ENCODE measurements around the gene NAA80. TPM values are rescaled to one million over a fixed set of nuclear protein-coding genes. Genes with fewer than 3 reads are reported as not detected.

The NAA80 gene
- total and polyA plus RNA-seq, 2 of the 13 experiments (the other 11 are each of a cell fraction or from before 2014, with no cell fraction given) = 3.4 to 8.7 TPM

DNA sequence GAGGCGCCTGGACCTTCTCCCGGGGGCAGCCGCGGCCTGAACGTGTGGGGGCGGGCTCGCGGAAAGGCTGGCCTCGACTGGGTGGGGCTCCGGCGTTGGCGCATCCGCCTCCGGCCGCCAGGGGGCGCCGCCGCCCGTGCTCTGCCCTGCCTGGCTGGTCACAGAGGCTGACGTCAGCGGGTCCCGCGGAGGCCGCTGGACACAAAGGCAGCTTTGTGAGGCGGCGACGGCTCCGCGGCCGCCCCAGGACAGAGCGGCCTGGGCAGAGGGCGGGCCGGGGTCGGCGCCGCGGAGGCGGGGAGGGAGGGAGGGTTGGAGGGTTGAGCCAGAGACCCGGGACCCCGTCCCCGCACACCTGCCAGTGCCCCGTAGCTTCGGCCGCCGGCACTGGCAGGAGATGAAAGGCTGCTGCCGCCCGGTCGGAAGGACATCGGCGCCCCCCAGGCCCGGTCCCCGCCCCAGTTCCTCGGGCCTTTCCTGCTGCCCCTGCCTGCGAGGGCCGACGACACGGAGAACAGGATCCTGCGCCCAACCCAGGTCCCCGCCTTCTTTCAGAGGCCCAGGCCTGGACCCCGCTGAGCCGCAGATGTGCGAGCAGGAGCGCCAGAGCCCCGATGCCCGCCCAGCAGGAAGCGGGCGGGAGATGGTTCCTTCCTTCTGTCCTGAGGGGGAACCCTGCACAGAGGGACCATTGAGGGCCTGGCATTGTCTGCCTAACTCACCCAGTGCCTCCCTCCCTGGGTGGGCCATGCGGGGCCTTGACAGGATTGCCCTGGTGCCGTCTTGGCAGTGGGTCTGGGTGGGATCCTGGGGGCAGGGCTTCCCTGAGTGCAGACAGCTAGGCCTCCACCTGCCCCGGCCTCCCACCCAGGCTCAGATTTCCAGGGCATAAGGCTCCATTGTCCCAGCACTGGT, 38.9 kb downstream of the NAA80 start (continued):
- TF ChIP-seq DR1 (CRISPR knock-in tag; IDR thresholded peaks at IDR 0.05) (0 out of 2 replicates have a peak, but pooled peaks have one; percentile 58), ZNF777 (CRISPR knock-in tag; IDR thresholded peaks at IDR 0.05) (peak; percentile 37), FOSL2 (CRISPR knock-in tag; IDR thresholded peaks at IDR 0.05) (no peak), KAT7 (CRISPR knock-in tag; IDR thresholded peaks at IDR 0.05; ENCODE audit: borderline replicate concordance) (no peak; the same call in 1 of the 2 replicates), ZNF205 (CRISPR knock-in tag; IDR thresholded peaks at IDR 0.05) (0 out of 2 replicates have a peak, but pooled peaks have one; percentile 71), CHD4 (IDR thresholded peaks at IDR 0.05; ENCODE audit: borderline replicate concordance, low read length) (no peak), CENPX (CRISPR knock-in tag; IDR thresholded peaks at IDR 0.05) (no peak), RAD51 (IDR thresholded peaks at IDR 0.05; ENCODE audit: borderline replicate concordance) (no peak), ZNF562 (CRISPR knock-in tag; IDR thresholded peaks at IDR 0.05; ENCODE audit: borderline replicate concordance) (no peak), ZNF530 (CRISPR knock-in tag; IDR thresholded peaks at IDR 0.05; ENCODE audit: low read depth) (no peak), ZNF33B (CRISPR knock-in tag; IDR thresholded peaks at IDR 0.05) (0 out of 2 replicates have a peak, but pooled peaks have one; percentile 13), ZNF510 (CRISPR knock-in tag; IDR thresholded peaks at IDR 0.05; ENCODE audit: low read depth) (no peak), JUND (CRISPR knock-in tag; IDR thresholded peaks at IDR 0.05) (peak; percentile 87)
- TF ChIP-seq, protein P1, sequence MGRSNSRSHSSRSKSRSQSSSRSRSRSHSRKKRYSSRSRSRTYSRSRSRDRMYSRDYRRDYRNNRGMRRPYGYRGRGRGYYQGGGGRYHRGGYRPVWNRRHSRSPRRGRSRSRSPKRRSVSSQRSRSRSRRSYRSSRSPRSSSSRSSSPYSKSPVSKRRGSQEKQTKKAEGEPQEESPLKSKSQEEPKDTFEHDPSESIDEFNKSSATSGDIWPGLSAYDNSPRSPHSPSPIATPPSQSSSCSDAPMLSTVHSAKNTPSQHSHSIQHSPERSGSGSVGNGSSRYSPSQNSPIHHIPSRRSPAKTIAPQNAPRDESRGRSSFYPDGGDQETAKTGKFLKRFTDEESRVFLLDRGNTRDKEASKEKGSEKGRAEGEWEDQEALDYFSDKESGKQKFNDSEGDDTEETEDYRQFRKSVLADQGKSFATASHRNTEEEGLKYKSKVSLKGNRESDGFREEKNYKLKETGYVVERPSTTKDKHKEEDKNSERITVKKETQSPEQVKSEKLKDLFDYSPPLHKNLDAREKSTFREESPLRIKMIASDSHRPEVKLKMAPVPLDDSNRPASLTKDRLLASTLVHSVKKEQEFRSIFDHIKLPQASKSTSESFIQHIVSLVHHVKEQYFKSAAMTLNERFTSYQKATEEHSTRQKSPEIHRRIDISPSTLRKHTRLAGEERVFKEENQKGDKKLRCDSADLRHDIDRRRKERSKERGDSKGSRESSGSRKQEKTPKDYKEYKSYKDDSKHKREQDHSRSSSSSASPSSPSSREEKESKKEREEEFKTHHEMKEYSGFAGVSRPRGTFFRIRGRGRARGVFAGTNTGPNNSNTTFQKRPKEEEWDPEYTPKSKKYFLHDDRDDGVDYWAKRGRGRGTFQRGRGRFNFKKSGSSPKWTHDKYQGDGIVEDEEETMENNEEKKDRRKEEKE (IDR thresholded peaks at IDR 0.05) = no peak
- TF ChIP-seq, protein P2, sequence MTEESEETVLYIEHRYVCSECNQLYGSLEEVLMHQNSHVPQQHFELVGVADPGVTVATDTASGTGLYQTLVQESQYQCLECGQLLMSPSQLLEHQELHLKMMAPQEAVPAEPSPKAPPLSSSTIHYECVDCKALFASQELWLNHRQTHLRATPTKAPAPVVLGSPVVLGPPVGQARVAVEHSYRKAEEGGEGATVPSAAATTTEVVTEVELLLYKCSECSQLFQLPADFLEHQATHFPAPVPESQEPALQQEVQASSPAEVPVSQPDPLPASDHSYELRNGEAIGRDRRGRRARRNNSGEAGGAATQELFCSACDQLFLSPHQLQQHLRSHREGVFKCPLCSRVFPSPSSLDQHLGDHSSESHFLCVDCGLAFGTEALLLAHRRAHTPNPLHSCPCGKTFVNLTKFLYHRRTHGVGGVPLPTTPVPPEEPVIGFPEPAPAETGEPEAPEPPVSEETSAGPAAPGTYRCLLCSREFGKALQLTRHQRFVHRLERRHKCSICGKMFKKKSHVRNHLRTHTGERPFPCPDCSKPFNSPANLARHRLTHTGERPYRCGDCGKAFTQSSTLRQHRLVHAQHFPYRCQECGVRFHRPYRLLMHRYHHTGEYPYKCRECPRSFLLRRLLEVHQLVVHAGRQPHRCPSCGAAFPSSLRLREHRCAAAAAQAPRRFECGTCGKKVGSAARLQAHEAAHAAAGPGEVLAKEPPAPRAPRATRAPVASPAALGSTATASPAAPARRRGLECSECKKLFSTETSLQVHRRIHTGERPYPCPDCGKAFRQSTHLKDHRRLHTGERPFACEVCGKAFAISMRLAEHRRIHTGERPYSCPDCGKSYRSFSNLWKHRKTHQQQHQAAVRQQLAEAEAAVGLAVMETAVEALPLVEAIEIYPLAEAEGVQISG (CRISPR knock-in tag; IDR thresholded peaks at IDR 0.05) = peak; percentile 94
- TF ChIP-seq, protein P3, sequence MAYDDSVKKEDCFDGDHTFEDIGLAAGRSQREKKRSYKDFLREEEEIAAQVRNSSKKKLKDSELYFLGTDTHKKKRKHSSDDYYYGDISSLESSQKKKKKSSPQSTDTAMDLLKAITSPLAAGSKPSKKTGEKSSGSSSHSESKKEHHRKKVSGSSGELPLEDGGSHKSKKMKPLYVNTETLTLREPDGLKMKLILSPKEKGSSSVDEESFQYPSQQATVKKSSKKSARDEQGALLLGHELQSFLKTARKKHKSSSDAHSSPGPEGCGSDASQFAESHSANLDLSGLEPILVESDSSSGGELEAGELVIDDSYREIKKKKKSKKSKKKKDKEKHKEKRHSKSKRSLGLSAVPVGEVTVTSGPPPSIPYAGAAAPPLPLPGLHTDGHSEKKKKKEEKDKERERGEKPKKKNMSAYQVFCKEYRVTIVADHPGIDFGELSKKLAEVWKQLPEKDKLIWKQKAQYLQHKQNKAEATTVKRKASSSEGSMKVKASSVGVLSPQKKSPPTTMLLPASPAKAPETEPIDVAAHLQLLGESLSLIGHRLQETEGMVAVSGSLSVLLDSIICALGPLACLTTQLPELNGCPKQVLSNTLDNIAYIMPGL (CRISPR knock-in tag; IDR thresholded peaks at IDR 0.05; ENCODE audit: borderline replicate concordance in 1 of 2, low read depth in 1 of 2) = peak; percentile 74 to 88
- TF ChIP-seq, protein P4, sequence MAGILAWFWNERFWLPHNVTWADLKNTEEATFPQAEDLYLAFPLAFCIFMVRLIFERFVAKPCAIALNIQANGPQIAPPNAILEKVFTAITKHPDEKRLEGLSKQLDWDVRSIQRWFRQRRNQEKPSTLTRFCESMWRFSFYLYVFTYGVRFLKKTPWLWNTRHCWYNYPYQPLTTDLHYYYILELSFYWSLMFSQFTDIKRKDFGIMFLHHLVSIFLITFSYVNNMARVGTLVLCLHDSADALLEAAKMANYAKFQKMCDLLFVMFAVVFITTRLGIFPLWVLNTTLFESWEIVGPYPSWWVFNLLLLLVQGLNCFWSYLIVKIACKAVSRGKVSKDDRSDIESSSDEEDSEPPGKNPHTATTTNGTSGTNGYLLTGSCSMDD (CRISPR knock-in tag; IDR thresholded peaks at IDR 0.05) = no peak
- TF ChIP-seq, protein P5, sequence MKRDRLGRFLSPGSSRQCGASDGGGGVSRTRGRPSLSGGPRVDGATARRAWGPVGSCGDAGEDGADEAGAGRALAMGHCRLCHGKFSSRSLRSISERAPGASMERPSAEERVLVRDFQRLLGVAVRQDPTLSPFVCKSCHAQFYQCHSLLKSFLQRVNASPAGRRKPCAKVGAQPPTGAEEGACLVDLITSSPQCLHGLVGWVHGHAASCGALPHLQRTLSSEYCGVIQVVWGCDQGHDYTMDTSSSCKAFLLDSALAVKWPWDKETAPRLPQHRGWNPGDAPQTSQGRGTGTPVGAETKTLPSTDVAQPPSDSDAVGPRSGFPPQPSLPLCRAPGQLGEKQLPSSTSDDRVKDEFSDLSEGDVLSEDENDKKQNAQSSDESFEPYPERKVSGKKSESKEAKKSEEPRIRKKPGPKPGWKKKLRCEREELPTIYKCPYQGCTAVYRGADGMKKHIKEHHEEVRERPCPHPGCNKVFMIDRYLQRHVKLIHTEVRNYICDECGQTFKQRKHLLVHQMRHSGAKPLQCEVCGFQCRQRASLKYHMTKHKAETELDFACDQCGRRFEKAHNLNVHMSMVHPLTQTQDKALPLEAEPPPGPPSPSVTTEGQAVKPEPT (CRISPR knock-in tag; IDR thresholded peaks at IDR 0.05; ENCODE audit: low read depth) = no peak
